Smooth muscle cell (in vitro differentiated cells): Measurements from ENCODE around the gene ANKH. TPM values are rescaled to one million over a fixed set of nuclear protein-coding genes. Genes with fewer than 3 reads are reported as not detected.

Source experiments
- DNase-seq: peaks from one replicate; lab custom pipeline; 2025; ENCODE audit not compliant: unreplicated experiment; lab: John Stamatoyannopoulos, UW
- H2AFZ ChIP-seq: fragments of 200-600 bp; sonication (generic); 2 replicates; pipeline ENCODE4 v1.6.0; 2016; ENCODE audit warnings: antibody characterized with exemption, low read depth, mild to moderate bottlenecking
- H3F3A ChIP-seq: fragments of 200-600 bp; sonication (generic); 2 replicates; pipeline ENCODE4 v1.6.0; 2017; ENCODE audit warnings: antibody characterized with exemption, low read depth
- H3K27ac ChIP-seq: fragments of 200-600 bp; sonication (generic); 2 replicates; pipeline ENCODE4 v1.5.1; 2016; ENCODE audit warnings: low read depth, mild to moderate bottlenecking
- H3K27me3 ChIP-seq: fragments of 200-600 bp; sonication (generic); 2 replicates; pipeline ENCODE4 v1.6.1; 2016; ENCODE audit warnings: low read depth, mild to moderate bottlenecking
- H3K36me3 ChIP-seq: fragments of 200-600 bp; sonication (generic); 2 replicates; pipeline ENCODE4 v1.5.1; 2016; ENCODE audit warnings: low read depth
- H3K4me1 ChIP-seq: fragments of 200-600 bp; sonication (generic); 2 replicates; pipeline ENCODE4 v1.5.1; 2016; ENCODE audit warnings: low read depth
- H3K4me2 ChIP-seq: fragments of 200-600 bp; sonication (generic); 2 replicates; pipeline ENCODE4 v1.6.0; 2016; ENCODE audit warnings: mild to moderate bottlenecking
- H3K4me3 ChIP-seq: fragments of 200-600 bp; sonication (generic); 2 replicates; pipeline ENCODE4 v1.5.1; 2016; ENCODE audit warnings: mild to moderate bottlenecking
- H3K79me2 ChIP-seq: fragments of 200-600 bp; sonication (generic); 2 replicates; pipeline ENCODE4 v1.6.0; 2016; ENCODE audit warnings: low read depth, mild to moderate bottlenecking
- H3K9ac ChIP-seq: fragments of 200-600 bp; sonication (generic); 2 replicates; pipeline ENCODE4 v1.6.0; 2016; ENCODE audit warnings: low read depth
- H3K9me3 ChIP-seq: fragments of 200-600 bp; sonication (generic); replicated peaks from 2 replicates; pipeline ENCODE4 v1.5.1; 2016; ENCODE audit warnings: low read depth
- H4K20me1 ChIP-seq: fragments of 200-600 bp; sonication (generic); 2 replicates; pipeline ENCODE4 v1.6.0; 2016; ENCODE audit warnings: low read depth
- CTCF ChIP-seq: fragments of 200-600 bp; sonication (generic); IDR thresholded peaks from 2 replicates; pipeline ENCODE4 v1.5.1; 2017; ENCODE audit warnings: borderline replicate concordance, mild to moderate bottlenecking, antibody characterized with exemption; ENCODE audit not compliant: insufficient read depth, poor library complexity, severe bottlenecking
- WGBS: methylation state at CpG from one replicate; pipeline ENCODE4 v1.1.7; 2016; ENCODE audit warnings: low lambda C conversion rate; 5-methylcytosine and 5-hydroxymethylcytosine counted together
- polyA plus RNA-seq: library from polyadenylated mRNA; unstranded; fragments of >200 nt; fragmentation: Nextera tagmentation; extraction: Ambion mirVana; gene quantifications from 2 replicates; pipeline ENCODE4 v1.2.1, GENCODE V29; 2016
- total RNA-seq: library from RNA; depleted of rRNA; stranded (reverse); fragments of >200 nt; gene quantifications from 2 replicates; pipeline ENCODE4 v1.2.3, GENCODE V29; 2014

ANKH gene
- total and polyA plus RNA-seq, 2 experiments from 2014 or later = 48.0 to 56.6 TPM

GRCh38 chr5:14864181-14864812 is 7.3 kb downstream of the ANKH start:
- 91% methylated on average over 2 of the region's 2 CpGs for WGBS
- Histone ChIP-seq H3K79me2 (peaks cover 38% of the 10 kb centered on the region), H2AFZ (no peak overlapping the region), H3F3A (no peaks in the 10 kb centered on the region), H3K4me3 (no peak overlapping the region), H3K4me2 (no peak overlapping the region), H3K4me1 (no peaks in the 10 kb centered on the region), H3K36me3 (no peaks in the 10 kb centered on the region), H3K27me3 (no peaks in the 10 kb centered on the region), H3K9ac (no peak overlapping the region), H3K9me3 (no peaks in the 10 kb centered on the region), H4K20me1 (peaks cover 58% of the 10 kb centered on the region), H3K27ac (no peak overlapping the region)
- no peak for TF ChIP-seq CTCF
- no peak for DNase-seq

- 96% methylated on average over 2 of the region's 2 CpGs for WGBS
- H3K36me3 ChIP-seq = no peaks in the 10 kb centered on the region
- H2AFZ ChIP-seq = no peak overlapping the region
- H3K27ac ChIP-seq = no peak overlapping the region
- H3F3A ChIP-seq = no peaks in the 10 kb centered on the region
- H3K9ac ChIP-seq = no peak overlapping the region
- H3K4me3 ChIP-seq = no peak overlapping the region
- no peak overlapping the region for H3K4me2 ChIP-seq
- TF ChIP-seq CTCF = no peak
- H3K79me2 ChIP-seq = peaks cover 45% of the 10 kb centered on the region
- no peaks in the 10 kb centered on the region for H3K4me1 ChIP-seq
- no peaks in the 10 kb centered on the region for H3K9me3 ChIP-seq
- DNase-seq = no peak
- peaks cover 54% of the 10 kb centered on the region for H4K20me1 ChIP-seq
- no peaks in the 10 kb centered on the region for H3K27me3 ChIP-seq
Measured at GRCh38 chr5:14863105-14863504, 8.5 kb downstream of the ANKH start.

GRCh38 chr5:14861123-14861765 is 10.3 kb downstream of the ANKH start:
- no peaks in the 10 kb centered on the region for H3K27me3 ChIP-seq
- no peak for DNase-seq
- peaks cover 58% of the 10 kb centered on the region for H4K20me1 ChIP-seq
- TF ChIP-seq CTCF = no peak
- H3K4me2 ChIP-seq = no peak overlapping the region
- no peak overlapping the region for H3K4me3 ChIP-seq
- H3K4me1 ChIP-seq = no peaks in the 10 kb centered on the region
- no peaks in the 10 kb centered on the region for H3K9me3 ChIP-seq
- no peak overlapping the region for H3K27ac ChIP-seq
- no peak overlapping the region for H3K9ac ChIP-seq
- no peaks in the 10 kb centered on the region for H3F3A ChIP-seq
- 78% methylated on average over 4 of the region's 4 CpGs for whole genome bisulfite sequencing
- H2AFZ ChIP-seq = no peak overlapping the region
- no peaks in the 10 kb centered on the region for H3K36me3 ChIP-seq
- peaks cover 38% of the 10 kb centered on the region for H3K79me2 ChIP-seq

GRCh38 chr5:14859980-14860379 is 11.6 kb downstream of the ANKH start:
- H3K79me2 ChIP-seq = peaks cover 26% of the 10 kb centered on the region
- no peak for TF ChIP-seq CTCF
- 87% methylated on average over 7 of the region's 7 CpGs for WGBS
- H3K36me3 ChIP-seq = no peaks in the 10 kb centered on the region
- H3K9me3 ChIP-seq = no peaks in the 10 kb centered on the region
- no peak overlapping the region for H3K4me3 ChIP-seq
- no peaks in the 10 kb centered on the region for H3F3A ChIP-seq
- H3K4me2 ChIP-seq = no peak overlapping the region
- DNase-seq = no peak
- no peak overlapping the region for H3K27ac ChIP-seq
- H3K27me3 ChIP-seq = no peaks in the 10 kb centered on the region
- no peak overlapping the region for H3K9ac ChIP-seq
- peaks cover 66% of the 10 kb centered on the region for H4K20me1 ChIP-seq
- H2AFZ ChIP-seq = no peak overlapping the region
- no peaks in the 10 kb centered on the region for H3K4me1 ChIP-seq
